Suprapubic skin (tissue), 4 donors: ENCODE results near the gene PRICKLE1. TPM values are rescaled to one million over a fixed set of nuclear protein-coding genes. Genes with fewer than 3 reads are reported as not detected.

Source experiments
- DNase-seq, 2 donors: peaks; one replicate each; pipeline ENCODE4 v3.0.0-alpha.2; 2019; ENCODE audit warnings: low spot score in 2 of 2
- H3K27ac ChIP-seq: fragments of 200-600 bp; sonication (generic); one replicate; pipeline ENCODE4 v1.5.1; 2019
- H3K27me3 ChIP-seq: fragments of 200-600 bp; sonication (generic); one replicate; pipeline ENCODE4 v1.5.1; 2019
- H3K36me3 ChIP-seq: fragments of 200-600 bp; sonication (generic); one replicate; pipeline ENCODE4 v1.5.1; 2019
- H3K4me1 ChIP-seq: fragments of 200-600 bp; sonication (generic); one replicate; pipeline ENCODE4 v1.5.1; 2019
- H3K4me3 ChIP-seq: fragments of 200-600 bp; sonication (generic); one replicate; pipeline ENCODE4 v1.5.1; 2019; ENCODE audit warnings: mild to moderate bottlenecking
- H3K9me3 ChIP-seq: fragments of 200-600 bp; sonication (generic); one replicate; pipeline ENCODE4 v1.5.1; 2019
- CTCF ChIP-seq, 2 donors: fragments of 200-600 bp in 1 of 2; fragments of 450-650 bp in 1 of 2; sonication (generic) in 1 of 2; IDR thresholded peaks; one replicate each; pipeline ENCODE4 v1.5.1; 2016 to 2019; ENCODE audit warnings: antibody characterized with exemption in 2 of 2, mild to moderate bottlenecking in 1 of 2, moderate library complexity in 1 of 2
- EP300 ChIP-seq: sonication (generic); formaldehyde crosslinking; IDR thresholded peaks from one replicate; pipeline ENCODE4 v1.6.1; 2017; ENCODE audit warnings: antibody characterized with exemption
- POLR2A ChIP-seq, 2 donors: fragments of 450-650 bp; IDR thresholded peaks; one replicate each; pipeline ENCODE4 v1.6.1; 2017; ENCODE audit warnings: antibody characterized with exemption in 2 of 2, mild to moderate bottlenecking in 2 of 2, moderate library complexity in 2 of 2
- POLR2AphosphoS5 ChIP-seq, 3 donors: sonication (generic); formaldehyde crosslinking; IDR thresholded peaks; one replicate each; pipeline ENCODE4 v1.6.1; 2017; ENCODE audit warnings: antibody characterized with exemption in 3 of 3
- WGBS: methylation state at CpG from one replicate; pipeline ENCODE4 v1.1.5; 2018; 5-methylcytosine and 5-hydroxymethylcytosine counted together
- total RNA-seq, 4 donors: library from RNA; depleted of rRNA; stranded (reverse); fragments of >200 nt; gene quantifications; one replicate each; pipeline ENCODE4 v1.1.0, GENCODE V29; 2016

The PRICKLE1 gene
- total RNA-seq, 4 donors from 2014 or later = 5.8 to 18.9 (median 6.9) TPM

GRCh38 chr12:42442888-42443287 lies 146.7 kb downstream of the PRICKLE1 start:
- Histone ChIP-seq H3K36me3 (peaks cover 48% of the 10 kb centered on the region), H3K27ac (no peak overlapping the region), H3K4me3 (no peak overlapping the region), H3K27me3 (no peaks in the 10 kb centered on the region), H3K9me3 (peaks cover 13% of the 10 kb centered on the region), H3K4me1 (no peaks in the 10 kb centered on the region)
- no peak for DNase-seq
- WGBS = 95% methylated on average over 8 of the region's 8 CpGs
- no peak for TF ChIP-seq CTCF (IDR thresholded peaks at IDR 0.05)
- TF ChIP-seq POLR2A (IDR thresholded peaks at IDR 0.05) = no peak
- TF ChIP-seq EP300 = no peak
- TF ChIP-seq POLR2AphosphoS5 (IDR thresholded peaks at IDR 0.05) = no peak

- DNase-seq = no peak
- Histone ChIP-seq H3K4me3 (no peak overlapping the region), H3K27me3 (no peaks in the 10 kb centered on the region), H3K9me3 (peaks cover 13% of the 10 kb centered on the region), H3K36me3 (peaks cover 48% of the 10 kb centered on the region), H3K4me1 (no peaks in the 10 kb centered on the region), H3K27ac (no peak overlapping the region)
- TF ChIP-seq POLR2AphosphoS5 (IDR thresholded peaks at IDR 0.05) = no peak
- TF ChIP-seq CTCF (IDR thresholded peaks at IDR 0.05) = no peak
- no peak for TF ChIP-seq POLR2A (IDR thresholded peaks at IDR 0.05)
- TF ChIP-seq EP300 = no peak
- 93% methylated on average over 18 of the region's 19 CpGs for WGBS
Measured at GRCh38 chr12:42442311-42442759, 147.2 kb downstream of the PRICKLE1 start.

- WGBS = 99% methylated on average over 11 of the region's 11 CpGs
- no peak overlapping the region for H3K27ac ChIP-seq
- no peak for DNase-seq
Measured at GRCh38 chr12:42440608-42441007, 148.9 kb downstream of the PRICKLE1 start.

GRCh38 chr12:42432517-42433140 lies 156.9 kb downstream of the PRICKLE1 start:
- H3K9me3 ChIP-seq = no peaks in the 10 kb centered on the region
- peaks cover 7% of the 10 kb centered on the region for H3K36me3 ChIP-seq
- no peaks in the 10 kb centered on the region for H3K27me3 ChIP-seq
- WGBS = 94% methylated on average over 5 of the region's 5 CpGs
- H3K4me1 ChIP-seq = no peaks in the 10 kb centered on the region
- no peak overlapping the region for H3K4me3 ChIP-seq
- DNase-seq = no peak
- TF ChIP-seq POLR2AphosphoS5 (IDR thresholded peaks at IDR 0.05) (no peak), POLR2A (IDR thresholded peaks at IDR 0.05) (no peak), EP300 (no peak), CTCF (IDR thresholded peaks at IDR 0.05) (no peak)
- no peak overlapping the region for H3K27ac ChIP-seq

More at GRCh38 chr12:42440608-42441007, 148.9 kb downstream of the PRICKLE1 start:
- H3K4me3 ChIP-seq = no peak overlapping the region
- H3K9me3 ChIP-seq = peaks cover 13% of the 10 kb centered on the region
- TF ChIP-seq CTCF (IDR thresholded peaks at IDR 0.05) = no peak
- TF ChIP-seq POLR2A (IDR thresholded peaks at IDR 0.05) = no peak
- no peak for TF ChIP-seq POLR2AphosphoS5 (IDR thresholded peaks at IDR 0.05)
- no peak for TF ChIP-seq EP300
- H3K4me1 ChIP-seq = no peaks in the 10 kb centered on the region
- H3K27me3 ChIP-seq = no peaks in the 10 kb centered on the region
- H3K36me3 ChIP-seq = peaks cover 42% of the 10 kb centered on the region

GRCh38 chr12:42428850-42429249 lies 160.7 kb downstream of the PRICKLE1 start:
- TF ChIP-seq POLR2A (IDR thresholded peaks at IDR 0.05) (no peak), POLR2AphosphoS5 (IDR thresholded peaks at IDR 0.05) (no peak)
- Histone ChIP-seq H3K4me3 (no peak overlapping the region), H3K4me1 (no peaks in the 10 kb centered on the region), H3K9me3 (no peaks in the 10 kb centered on the region), H3K27me3 (no peaks in the 10 kb centered on the region), H3K27ac (no peak overlapping the region), H3K36me3 (peaks cover 7% of the 10 kb centered on the region)
- WGBS = 81% methylated on average over 2 of the region's 2 CpGs
- no peak for DNase-seq
